Dermis microvascular lymphatic vessel endothelial cell (primary cell): ENCODE results near the gene SYDE2. TPM values are rescaled to one million over a fixed set of nuclear protein-coding genes. Genes with fewer than 3 reads are reported as not detected.
"Not testable (repeated sequence)": the region's sequence is repeated elsewhere in the genome, so short reads cannot be mapped to it uniquely, and the experiment has no call there.

Experiments used
- DNase-seq, 2 donors: peaks; one replicate each; pipeline versions ENCODE4 v3.0.0 to v3.0.0-alpha.2; 2010; ENCODE audit warnings: low read depth in 2 of 2
- total RNA-seq: library from RNA; depleted of rRNA; stranded (reverse); fragments of >200 nt; gene quantifications from 2 replicates; pipeline ENCODE4 v1.2.1, GENCODE V29; 2014

Gene SYDE2, protein sequence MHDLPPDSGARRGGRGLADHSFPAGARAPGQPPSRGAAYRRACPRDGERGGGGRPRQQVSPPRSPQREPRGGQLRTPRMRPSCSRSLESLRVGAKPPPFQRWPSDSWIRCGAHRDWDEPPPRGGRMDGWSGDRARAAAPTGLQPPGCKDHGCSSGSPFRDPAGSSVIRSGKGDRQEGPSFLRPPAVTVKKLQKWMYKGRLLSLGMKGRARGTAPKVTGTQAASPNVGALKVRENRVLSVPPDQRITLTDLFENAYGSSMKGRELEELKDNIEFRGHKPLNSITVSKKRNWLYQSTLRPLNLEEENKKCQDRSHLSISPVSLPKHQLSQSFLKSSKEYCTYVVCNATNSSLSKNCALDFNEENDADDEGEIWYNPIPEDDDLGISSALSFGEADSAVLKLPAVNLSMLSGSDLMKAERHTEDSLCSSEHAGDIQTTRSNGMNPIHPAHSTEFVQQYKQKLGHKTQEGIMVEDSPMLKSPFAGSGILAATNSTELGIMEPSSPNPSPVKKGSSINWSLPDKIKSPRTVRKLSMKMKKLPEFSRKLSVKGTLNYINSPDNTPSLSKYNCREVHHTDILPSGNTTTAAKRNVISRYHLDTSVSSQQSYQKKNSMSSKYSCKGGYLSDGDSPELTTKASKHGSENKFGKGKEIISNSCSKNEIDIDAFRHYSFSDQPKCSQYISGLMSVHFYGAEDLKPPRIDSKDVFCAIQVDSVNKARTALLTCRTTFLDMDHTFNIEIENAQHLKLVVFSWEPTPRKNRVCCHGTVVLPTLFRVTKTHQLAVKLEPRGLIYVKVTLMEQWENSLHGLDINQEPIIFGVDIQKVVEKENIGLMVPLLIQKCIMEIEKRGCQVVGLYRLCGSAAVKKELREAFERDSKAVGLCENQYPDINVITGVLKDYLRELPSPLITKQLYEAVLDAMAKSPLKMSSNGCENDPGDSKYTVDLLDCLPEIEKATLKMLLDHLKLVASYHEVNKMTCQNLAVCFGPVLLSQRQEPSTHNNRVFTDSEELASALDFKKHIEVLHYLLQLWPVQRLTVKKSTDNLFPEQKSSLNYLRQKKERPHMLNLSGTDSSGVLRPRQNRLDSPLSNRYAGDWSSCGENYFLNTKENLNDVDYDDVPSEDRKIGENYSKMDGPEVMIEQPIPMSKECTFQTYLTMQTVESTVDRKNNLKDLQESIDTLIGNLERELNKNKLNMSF
- total RNA-seq = 4.0 and 6.1 TPM in 2 replicates

DNA sequence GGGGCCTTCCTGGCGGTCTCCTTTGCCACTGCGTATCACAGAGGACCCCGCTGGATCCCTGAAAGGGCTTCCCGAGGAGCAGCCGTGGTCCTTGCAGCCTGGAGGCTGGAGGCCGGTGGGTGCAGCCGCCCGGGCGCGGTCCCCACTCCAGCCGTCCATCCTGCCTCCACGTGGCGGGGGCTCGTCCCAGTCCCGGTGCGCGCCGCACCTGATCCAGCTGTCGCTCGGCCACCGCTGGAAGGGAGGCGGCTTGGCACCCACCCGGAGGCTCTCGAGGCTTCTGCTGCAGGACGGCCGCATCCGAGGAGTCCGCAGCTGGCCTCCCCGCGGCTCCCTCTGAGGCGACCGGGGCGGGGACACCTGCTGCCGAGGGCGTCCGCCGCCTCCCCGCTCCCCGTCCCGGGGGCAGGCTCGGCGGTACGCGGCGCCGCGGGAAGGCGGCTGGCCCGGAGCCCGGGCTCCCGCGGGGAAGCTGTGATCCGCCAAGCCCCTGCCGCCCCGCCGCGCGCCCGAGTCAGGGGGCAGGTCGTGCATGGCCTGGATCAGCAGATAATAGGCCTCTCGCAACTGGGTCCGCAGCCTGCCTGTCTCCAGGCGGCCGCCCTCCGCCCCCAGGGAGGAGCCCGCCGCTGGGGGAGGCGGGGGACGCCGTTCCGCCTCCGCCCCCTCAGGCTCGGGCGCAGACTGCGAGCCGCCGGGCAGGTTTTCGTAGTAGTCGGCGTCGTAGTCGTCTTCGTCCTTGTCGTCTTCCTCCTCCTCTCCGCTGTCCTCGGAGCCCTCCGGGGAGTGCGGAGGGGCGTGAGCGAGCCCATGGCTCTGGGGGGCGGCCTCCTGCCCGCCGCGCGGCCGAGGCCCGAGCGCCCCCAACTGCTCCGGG is at the start of gene SYDE2:
Gene SYDE2, minus strand, starts transcription at position 554 of the 877 bp plus-strand sequence. Its CDS starts 20 bp downstream, at position 534.
- DNase-seq = peak; percentile 30 to 79

DNA sequence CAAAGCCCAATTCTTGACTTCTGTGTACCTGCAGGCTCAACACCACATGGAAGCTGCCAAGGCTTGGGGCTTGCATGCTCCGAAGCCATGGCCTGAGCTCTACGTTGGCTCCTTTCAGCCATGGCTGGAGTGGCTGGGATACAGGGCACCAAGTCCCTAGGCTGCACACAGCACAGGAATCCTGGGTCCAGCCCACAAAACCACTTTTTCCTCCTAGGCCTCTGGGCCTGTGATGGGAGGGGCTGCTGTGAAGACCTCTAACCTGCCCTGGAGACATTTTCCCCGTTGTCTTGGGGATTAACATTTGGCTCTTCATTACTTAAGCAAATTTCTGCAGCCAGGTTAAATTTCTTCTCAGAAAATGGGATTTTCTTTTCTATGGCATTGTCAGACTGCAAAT is 48.2 kb upstream of the SYDE2 start:
- not testable (repeated sequence) for DNase-seq

DNA sequence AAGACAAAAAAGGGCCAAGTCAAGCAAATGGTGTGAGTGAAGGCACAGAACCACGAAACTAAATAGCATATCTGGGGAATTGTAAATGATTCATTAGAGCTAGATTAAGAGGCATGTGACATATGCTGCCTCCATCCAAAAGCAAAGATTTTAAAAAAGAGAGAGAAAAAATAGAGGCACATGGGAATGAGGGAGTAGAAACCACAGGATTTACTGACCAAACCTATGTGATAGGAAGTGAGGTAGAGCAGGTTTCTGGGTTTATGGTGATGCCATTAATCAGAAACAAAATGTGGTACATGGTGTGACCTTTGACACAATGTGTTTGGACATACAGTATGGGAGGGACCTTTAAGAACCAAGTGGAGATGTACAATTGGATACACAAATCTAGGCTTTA is 45.1 kb upstream of the SYDE2 start:
- no peak for DNase-seq

DNA sequence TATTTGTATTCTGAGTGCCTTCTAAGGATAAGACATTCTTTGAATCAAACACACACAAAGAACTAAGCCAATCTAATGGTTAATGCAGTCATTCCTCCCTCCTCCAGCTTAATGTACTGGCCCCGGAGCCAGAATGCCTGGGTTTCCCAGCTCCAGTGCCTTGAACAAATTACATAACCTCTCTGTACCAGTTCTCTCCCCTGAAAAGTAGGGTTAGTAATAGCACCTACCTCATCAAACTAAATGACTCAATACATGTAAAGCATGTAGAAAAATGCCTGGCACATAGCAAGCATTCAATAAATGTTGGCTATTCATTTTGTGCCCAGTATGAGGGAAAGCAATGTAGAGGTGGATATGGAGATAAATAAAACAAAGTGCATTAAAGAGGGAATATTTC is 44.6 kb upstream of the SYDE2 start:
- DNase-seq = no peak

DNA sequence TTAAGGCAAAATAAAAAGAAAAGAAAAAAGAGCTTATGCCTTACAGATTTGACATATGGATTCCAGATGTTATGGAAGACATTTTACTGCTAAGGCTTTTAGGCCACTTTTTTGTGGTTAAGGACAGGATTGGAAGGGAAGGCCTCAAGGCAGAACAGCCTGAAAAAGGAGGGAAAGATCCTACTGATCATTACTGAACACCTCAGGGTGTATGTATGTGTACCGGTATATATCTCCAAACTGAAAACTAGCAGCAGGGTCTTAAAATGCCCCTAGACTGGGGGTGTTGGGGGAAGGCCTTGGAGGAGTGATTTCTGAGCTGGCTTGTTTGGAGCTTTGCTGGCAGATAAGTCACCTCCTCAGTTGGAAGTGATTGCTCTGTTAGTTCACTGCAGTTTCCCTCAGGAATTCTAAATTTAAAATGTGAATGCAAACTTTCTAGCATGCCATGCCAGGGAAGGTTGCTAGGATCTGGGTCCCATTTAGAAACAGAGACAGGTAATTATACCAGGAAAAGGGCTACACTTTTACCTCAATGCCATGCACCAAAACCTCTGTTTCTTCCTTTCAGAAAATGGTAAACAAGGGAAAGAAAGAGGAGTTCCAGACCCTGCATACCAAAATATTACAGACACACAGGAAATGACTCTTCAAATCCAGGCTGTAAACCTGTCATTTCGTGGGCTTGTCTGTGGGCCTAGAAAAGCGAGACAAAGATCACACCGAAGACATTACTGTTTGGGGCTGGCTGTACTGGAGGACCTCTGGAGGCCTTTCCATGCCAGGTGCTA is 43.6 kb upstream of the SYDE2 start:
- peak in 1 of 2 donors; percentile 45 for DNase-seq

DNA sequence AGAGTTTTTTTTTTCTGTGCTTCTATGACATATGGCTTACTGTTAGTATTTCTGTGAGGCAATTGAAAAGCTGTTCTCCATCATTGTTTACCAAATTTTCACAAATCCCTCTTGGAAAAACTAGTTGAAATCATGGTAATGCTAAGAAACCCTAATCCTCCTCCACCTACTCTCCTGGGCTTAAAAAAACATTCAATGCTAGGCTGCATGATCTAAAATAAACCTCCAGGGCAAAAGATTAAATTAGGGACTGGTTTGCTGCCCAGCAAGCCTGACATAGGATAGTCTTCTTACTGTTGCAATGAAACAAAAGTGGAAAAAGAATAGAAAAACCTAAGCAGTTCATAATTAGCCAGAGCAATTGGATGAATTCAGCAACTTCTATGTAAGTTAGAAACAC is 42.6 kb upstream of the SYDE2 start:
- DNase-seq = no peak

DNA sequence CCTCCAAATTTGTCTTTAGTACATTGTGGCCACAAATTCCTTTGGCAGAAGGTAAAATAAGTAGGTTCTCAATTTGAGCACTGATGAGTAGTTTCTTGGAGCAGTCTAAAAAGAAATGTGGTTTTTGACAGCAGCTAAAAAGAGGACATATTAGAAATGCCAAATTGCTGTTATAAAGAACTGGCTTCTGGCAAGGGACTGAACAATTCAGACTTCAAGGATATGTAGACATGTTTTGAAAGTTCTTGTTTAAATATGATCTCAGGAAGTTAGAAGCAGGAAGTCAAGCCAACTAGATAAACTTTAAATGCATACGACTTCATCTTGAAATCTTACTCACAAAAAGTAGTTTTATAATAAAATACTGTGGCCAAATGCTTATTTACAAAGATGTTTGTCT is 39.8 kb upstream of the SYDE2 start:
- no peak for DNase-seq

DNA sequence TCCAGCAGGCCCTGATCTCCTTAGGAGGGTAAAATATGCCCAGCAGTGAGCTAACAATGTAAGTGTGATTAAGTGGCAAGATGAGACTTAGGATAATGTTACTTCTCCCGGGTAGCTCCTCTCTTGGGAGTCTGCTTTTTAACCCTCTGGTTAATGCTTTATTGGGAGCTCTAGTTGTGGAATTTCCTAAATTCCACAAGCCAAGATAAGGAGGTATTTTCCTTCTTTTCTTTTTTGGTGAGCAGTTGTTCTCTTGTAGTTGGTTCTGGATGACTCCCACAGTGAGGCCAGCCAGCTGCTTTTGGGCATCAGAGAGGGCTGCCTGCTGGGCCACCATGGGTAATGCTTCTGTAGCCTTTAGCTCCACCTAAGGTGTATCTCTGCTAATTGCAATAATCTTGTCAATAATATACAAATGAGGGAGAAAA is 39.4 kb upstream of the SYDE2 start:
- DNase-seq = no peak

DNA sequence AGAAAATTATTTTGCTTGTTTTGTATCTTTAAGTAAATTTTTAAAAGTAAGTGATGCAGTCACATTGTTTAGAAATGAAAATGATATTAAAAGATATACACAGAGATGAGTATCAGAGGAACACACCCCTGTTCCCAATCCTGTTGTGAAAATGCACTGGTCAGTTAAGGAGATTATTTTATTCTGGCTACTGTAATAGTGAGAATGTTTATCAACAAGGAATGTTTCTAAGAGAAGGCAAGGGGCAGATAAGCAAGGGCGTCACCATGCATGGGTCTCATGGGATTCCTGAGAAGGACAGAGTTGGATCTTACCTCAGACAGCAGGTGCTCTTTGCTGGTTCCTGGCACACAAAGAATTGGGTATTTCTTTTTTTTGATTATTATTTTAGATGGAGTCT is 36.8 kb upstream of the SYDE2 start:
- DNase-seq = no peak

DNA sequence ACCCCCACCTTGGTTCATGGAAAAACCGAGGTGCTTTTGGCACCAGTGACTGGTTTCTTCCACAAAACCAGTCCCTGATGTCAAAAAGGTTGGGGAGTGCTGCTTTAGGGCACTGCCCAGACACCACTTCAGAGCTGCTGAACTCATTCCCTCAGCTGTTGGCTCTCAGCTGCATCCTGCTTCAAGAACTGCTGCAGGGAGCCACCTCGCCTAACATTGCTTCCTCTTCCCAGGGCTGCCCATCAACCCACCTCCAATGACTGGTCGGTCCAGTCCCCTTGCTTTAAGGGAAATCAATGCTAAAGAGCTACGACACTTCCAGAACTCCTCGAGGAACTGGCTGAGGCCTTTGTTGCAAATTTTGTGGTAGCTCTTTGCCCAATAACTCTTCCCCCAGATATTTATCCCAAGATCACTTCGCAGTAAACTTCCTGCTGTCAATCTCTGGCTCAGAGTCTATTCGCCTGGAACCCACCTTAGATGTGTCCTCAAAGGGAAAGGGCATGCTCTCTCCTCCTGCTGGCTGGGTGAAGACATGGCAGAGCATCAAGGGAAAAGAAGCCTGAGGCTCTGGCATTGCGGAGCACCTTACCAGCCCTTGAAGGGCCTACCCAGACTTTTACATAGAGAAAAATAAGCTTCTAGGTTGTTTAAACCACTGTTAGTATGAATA is 29.6 kb upstream of the SYDE2 start:
- DNase-seq = peak in 1 of 2 donors; percentile 1

DNA sequence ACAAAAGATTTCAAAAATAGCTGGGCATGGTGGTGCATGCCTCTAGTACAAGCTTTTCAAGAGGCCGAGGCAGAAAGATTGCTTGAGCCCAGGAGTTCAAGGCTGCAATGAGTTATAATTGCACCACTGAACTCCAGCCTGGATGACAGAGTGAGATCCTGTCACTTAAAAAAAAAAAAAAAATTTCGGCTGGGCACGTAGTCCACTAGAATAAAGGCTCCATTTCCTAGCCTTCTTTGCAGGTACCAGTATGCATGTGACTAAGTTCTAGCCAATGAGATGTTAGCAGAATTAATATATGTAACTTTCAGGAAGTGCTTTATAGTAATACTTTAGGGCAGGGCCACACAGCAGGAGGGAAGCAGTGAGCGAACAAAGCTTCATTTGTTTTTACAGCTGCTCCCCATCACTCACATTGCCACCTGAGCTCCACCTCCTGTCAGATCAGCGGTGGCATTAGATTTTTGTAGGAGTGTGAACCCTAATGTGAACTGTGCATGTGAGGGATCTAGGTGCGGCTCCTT is 28.8 kb upstream of the SYDE2 start:
- DNase-seq = no peak

DNA sequence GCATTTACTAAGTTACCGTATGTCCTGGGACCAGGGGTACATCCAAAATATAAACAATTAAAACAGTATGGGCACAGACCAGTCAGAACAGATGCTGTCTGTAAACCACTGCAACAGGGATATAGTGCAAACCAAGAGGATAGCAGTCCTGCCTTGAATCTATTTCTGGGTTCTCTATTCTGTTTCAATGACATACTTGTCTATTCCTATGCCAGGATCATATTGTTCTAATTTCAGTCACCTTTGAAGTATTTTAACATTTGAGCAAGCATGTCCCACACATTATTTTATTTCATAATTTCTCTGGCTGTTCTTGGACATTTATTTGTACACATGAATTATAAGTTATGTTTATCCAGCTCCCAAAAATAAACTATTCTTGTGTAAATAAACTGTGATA is 28.2 kb upstream of the SYDE2 start:
- DNase-seq = no peak

DNA sequence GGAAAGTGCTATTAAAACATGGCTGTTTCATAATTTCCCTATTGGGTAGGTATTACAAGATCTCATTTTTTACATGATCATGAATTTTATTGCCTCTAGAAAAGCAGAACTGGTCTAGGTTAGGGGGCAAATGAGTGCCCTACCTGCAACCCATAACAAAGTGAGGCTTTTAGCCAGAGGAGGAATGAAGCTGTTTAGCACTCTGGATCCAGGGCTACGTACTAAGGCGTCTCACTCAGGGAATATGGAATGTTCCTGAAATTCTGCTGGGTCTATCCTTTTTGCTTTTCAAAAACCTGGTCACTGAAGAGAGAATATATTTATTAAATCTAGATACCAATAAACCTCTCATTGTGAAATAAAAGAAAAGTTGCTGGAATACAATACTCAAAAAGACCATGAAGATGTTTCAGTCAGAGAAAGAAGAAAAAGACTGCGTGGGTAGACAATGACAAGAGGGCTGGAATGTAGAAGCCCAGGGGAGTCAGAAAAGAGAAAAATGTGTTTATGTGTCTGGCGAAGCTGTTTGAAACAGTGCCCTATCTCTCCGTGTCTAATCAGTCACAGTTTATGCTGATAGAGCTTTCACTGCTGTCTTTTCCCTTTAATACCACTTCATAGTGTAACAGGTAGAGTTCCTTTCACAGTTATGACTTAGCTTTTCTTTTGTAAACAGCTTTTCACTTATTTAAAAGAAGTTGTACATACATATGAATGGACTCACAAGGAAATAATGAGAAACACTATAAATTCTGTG is 25.0 kb upstream of the SYDE2 start:
- DNase-seq = no peak

DNA sequence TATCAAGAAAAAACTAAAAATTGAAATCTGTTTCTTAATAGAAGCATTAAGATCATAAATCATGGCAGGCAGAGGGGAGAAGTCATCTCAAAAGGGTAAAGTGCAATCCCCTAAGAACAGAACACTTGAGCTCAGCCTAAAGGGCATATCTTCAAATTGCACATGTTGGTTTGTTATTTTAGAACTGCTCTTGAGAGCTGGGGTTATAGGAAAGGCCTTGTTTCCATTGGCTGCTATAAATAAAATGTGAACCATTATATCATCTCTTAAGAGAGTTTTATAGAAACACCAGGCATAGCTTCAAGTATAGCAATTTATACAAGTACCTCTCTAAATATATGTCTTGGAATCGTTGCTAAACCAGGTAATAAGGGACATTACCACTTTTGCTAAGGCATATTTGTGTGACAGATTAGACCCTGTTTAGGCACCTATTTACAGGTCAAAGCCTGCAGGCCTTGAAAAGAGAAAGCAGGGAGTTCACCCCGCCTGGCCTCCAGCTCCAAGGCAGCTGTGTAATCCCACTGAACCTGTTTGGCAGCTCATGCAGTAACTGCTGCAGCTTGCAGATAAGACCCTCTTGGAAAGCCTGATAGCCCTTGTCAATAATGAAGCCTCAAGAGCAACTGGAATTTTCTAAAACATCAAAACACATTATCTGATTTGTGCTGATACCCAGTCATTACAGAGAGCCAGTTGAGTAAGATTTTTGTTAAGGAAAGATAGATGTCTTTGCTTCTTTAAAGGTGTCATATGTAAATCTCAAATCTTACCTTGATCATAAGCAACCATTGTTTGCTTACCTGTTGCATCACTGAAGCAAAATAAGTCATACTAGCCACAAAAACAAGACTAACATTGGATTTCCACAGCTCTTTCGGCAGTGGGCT is 24.2 kb upstream of the SYDE2 start:
- DNase-seq = no peak

DNA sequence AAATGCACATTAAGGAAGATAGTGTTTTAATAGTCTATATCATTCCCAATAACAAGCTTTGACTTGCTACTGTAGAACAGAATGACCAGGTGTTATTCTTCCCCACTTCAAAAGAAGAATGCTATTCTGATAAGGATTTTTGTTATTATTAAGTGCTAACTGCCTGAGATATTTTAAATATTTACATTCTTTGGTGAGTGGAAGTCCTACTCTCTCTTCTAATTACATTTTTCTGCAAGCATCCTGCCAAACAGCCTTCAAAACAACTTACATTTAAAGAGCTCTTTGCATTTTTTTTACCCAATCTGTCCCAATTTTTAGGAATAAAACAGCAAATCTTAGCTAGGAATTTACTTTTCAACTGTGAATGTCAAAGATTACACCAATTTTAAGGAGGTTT is 23.5 kb upstream of the SYDE2 start:
- no peak for DNase-seq

DNA sequence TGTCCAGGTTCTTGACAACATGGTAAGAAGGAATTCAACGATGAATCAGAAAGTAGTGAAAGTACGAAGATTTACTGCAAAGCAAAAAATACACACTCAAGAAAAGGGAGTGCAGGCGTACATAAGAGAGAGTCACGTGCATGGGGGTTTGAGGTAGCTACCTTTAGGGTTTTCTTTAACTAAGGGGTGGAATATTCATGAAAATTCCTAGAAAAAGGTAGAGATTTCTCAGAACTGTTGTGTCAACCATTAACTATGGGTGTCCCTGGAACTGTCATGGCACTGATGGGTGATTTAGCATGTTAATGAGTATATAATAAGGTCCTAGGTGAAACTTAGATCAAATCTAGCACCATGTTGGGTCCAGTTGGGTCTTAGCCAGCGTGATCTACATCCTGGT is 22.5 kb upstream of the SYDE2 start:
- DNase-seq = no peak

DNA sequence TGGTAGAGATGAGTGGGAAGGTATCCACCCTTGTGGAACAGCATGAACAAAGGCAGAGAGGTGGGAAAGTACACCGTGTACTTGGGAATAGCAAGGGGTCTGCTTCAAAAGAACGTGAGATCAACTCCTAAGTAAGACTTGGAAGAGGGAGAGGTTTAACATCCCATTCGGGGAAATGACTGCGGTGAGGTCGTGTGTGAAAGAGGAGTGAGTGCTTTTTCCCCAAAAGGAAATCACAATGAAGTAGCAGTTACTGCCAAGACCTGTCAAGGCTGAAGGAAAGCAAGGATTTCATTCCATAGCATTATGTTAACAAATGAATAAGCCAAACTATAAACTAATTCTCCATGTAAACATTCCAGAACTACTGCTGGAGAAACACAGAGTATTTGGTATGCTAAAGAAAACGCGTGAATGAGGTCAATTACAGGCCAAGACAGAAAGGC is 20.0 kb upstream of the SYDE2 start:
- DNase-seq = no peak
